ENCODE data around the gene CCSER1. TPM values are rescaled to one million over a fixed set of nuclear protein-coding genes. Genes with fewer than 3 reads are reported as not detected.
"Not testable (repeated sequence)": the region's sequence is repeated elsewhere in the genome, so short reads cannot be mapped to it uniquely, and the experiment has no call there.

Gene CCSER1
- total RNA-seq, 6 donors from 2014 or later, result 4.4 to 26.1 (median 13.8) TPM

DNA sequence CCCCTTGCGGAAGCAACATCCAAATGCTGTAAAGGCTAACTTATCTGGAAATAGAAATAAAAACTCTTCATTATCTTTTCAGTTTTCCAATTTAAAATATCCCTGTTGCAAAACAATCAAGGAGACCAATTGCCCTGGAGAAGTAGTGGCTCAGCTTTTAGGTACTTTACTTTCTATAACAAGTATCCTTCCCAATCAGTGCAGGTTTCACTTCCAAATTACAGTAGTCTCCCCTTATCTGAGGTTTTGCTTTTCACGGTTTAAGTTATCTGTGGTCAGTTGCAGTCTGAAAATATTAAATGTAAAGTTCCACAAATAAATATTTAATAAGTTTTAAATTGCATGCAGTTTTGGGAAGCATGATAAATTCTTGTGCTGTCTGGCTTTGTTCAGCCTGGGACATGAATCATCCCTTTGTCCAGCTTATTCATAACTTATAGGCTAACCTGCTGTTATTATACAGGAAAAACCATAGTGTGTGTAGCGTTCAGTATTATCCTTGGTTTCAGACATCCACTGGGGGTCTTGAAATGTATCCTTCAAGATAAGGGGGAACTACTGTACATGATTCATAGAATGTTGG lies 1203.5 kb downstream of the CCSER1 start:
- Histone ChIP-seq H3K4me1 (no peaks in the 10 kb centered on the region), H3K27me3 (no peaks in the 10 kb centered on the region), H3K27ac (no peak overlapping the region), H3K4me3 (no peak overlapping the region), H3K9me3 (peaks cover 0 to 25% (median 11%) of the 10 kb centered on the region in 4 donors), H3K36me3 (no peaks in the 10 kb centered on the region)
- TF ChIP-seq, protein P1, sequence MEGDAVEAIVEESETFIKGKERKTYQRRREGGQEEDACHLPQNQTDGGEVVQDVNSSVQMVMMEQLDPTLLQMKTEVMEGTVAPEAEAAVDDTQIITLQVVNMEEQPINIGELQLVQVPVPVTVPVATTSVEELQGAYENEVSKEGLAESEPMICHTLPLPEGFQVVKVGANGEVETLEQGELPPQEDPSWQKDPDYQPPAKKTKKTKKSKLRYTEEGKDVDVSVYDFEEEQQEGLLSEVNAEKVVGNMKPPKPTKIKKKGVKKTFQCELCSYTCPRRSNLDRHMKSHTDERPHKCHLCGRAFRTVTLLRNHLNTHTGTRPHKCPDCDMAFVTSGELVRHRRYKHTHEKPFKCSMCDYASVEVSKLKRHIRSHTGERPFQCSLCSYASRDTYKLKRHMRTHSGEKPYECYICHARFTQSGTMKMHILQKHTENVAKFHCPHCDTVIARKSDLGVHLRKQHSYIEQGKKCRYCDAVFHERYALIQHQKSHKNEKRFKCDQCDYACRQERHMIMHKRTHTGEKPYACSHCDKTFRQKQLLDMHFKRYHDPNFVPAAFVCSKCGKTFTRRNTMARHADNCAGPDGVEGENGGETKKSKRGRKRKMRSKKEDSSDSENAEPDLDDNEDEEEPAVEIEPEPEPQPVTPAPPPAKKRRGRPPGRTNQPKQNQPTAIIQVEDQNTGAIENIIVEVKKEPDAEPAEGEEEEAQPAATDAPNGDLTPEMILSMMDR (IDR thresholded peaks at IDR 0.05), result no peak
- TF ChIP-seq POLR2A (IDR thresholded peaks at IDR 0.05) (no peak), POLR2AphosphoS5 (IDR thresholded peaks at IDR 0.05) (no peak), EP300 (IDR thresholded peaks at IDR 0.05) (no peak)
- DNase-seq (no peak), ATAC-seq (ENCODE audit: low FRiP score in 2 of 2) (no peak)
- 77 to 84% methylated on average over 3 of the region's 3 CpGs for WGBS, 2 donors

DNA sequence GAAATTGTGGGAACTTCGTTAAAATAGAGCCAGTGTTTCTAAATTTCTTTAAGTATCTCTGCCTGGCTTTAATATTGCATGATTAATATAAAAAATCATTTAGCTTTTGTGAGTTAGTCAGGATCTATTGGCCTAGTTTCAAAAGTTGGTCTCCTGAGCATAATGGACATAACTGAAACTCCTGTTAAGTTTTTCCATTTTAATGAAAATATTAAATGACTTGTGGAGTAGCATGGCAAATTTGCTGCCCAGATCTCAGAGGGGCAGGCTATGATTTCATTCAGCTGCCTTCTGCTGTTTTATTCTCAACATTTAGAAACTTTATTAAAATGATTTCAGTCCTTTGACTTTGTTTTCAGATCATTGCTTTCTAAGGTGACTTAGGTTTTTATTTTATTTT lies 1213.6 kb downstream of the CCSER1 start:
- H3K27ac ChIP-seq, result no peak overlapping the region
- 82 to 85% methylated on average over 1 of the region's 1 CpG for WGBS, 2 donors

DNA sequence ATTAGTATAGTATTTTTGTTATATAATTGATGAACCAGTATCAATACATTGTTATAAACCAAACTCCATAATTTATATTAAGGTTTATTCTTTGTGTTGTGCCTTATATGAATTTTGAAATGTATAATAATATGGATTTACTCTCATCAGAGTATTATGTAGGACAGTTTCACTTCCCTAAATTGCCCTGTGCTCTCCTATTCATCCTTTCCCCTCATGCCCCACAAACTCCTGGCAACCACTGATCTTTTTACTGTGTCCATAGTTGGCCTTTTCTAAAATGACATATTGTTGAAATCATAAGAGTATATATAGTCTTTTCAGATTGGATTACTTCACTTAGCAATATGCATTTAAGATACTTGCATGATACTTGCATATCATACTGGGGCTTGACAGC lies 1218.4 kb downstream of the CCSER1 start:
- Histone ChIP-seq H3K9me3 (no peaks in the 10 kb centered on the region), H3K36me3 (no peaks in the 10 kb centered on the region), H3K27ac (no peak overlapping the region), H3K4me3 (no peak overlapping the region), H3K4me1 (no peaks in the 10 kb centered on the region), H3K27me3 (no peaks in the 10 kb centered on the region)
- TF ChIP-seq, protein P1 (IDR thresholded peaks at IDR 0.05), result no peak
- TF ChIP-seq EP300 (IDR thresholded peaks at IDR 0.05) (no peak), POLR2A (IDR thresholded peaks at IDR 0.05) (no peak), POLR2AphosphoS5 (IDR thresholded peaks at IDR 0.05) (no peak)
- no peak for ATAC-seq (ENCODE audit: low FRiP score in 2 of 2)
- no peak for DNase-seq

More for the DNA sequence above, 1213.6 kb downstream of the CCSER1 start:
- TF ChIP-seq, protein P1 (IDR thresholded peaks at IDR 0.05), result no peak
- TF ChIP-seq POLR2A (IDR thresholded peaks at IDR 0.05), result no peak
- no peak for TF ChIP-seq EP300 (IDR thresholded peaks at IDR 0.05)
- TF ChIP-seq POLR2AphosphoS5 (IDR thresholded peaks at IDR 0.05), result no peak
- Histone ChIP-seq H3K4me1 (no peaks in the 10 kb centered on the region), H3K9me3 (no peaks in the 10 kb centered on the region), H3K36me3 (no peaks in the 10 kb centered on the region), H3K4me3 (no peak overlapping the region), H3K27me3 (no peaks in the 10 kb centered on the region)
- ATAC-seq (ENCODE audit: low FRiP score in 2 of 2) (no peak), DNase-seq (no peak)

DNA sequence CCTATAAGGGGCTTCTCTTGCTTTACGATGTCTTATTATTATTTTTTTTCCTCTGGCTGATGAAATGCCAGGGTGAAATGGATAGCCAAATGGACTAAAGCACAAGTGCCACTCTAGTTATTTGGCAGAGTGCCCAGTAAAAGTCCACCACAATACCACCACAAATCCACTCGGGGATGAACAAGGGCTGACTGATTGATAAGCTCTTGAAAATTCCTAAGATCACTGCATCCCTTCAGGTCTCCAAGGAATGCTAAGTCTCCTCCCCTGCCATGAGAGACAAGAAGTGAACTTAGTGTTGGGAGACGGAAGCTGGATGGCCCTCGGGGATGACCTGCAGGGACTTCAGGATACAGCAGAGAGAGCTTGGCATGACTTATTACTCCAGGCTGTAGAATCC lies 1229.3 kb downstream of the CCSER1 start:
- not testable (repeated sequence) for DNase-seq; H3K4me1 ChIP-seq; H3K36me3 ChIP-seq; H3K4me3 ChIP-seq; H3K27me3 ChIP-seq; ATAC-seq (ENCODE audit: low FRiP score in 2 of 2); H3K9me3 ChIP-seq; H3K27ac ChIP-seq
- 75% methylated on average over 4 of the region's 4 CpGs for WGBS, 2 donors

DNA sequence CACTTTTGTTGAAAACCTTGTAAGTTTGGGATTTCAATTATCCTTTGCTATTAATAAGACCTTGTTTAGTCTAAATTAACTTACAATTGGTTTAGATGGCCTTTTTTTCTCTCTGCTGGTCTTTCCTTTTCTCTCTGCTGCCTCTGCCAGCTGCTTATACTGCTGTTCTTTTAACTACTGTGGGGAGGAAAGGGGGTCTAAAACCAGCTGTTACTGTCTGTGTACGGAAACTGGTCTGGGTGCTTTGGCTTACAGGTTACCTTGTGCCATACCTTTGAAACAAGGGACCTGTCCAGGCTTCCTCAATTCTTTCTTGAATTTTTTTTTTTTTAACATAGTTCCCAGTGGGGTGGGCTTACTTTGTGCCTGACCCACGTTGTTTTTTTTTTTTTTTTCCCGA lies 1230.8 kb downstream of the CCSER1 start:
- H3K27ac ChIP-seq; H3K4me3 ChIP-seq; DNase-seq; H3K27me3 ChIP-seq; H3K4me1 ChIP-seq; ATAC-seq (ENCODE audit: low FRiP score in 2 of 2); H3K9me3 ChIP-seq; H3K36me3 ChIP-seq: not testable (repeated sequence)
- WGBS, 2 donors, result 66 to 77% methylated on average over 3 of the region's 3 CpGs

DNA sequence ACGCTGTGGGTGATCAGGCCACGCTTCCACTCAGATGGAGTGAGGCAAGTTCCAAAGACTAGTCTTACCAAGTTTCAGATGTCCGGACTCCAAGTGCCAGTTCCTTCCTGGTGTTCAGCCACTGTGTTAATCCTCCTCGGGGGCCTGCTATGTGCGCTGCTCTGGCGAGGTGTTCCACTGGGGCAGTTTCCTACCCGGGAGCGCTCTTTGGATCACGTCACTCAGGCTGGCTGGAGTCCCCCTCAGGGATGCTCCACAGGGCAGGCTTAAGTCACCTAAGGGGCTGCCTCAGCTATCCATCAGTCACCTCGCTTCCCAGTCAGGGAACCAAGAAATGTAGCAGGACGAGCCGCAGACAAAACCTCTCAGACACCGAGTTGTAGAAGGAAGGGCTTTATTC lies 1231.4 kb downstream of the CCSER1 start:
- H3K27me3 ChIP-seq; H3K4me1 ChIP-seq; H3K4me3 ChIP-seq; H3K36me3 ChIP-seq; H3K27ac ChIP-seq; H3K9me3 ChIP-seq; ATAC-seq (ENCODE audit: low FRiP score in 2 of 2): not testable (repeated sequence)
- WGBS, 2 donors, result 84 to 93% methylated on average over 13 of the region's 13 CpGs
- DNase-seq, result peak in 1 of 2 donors; percentile 3

Data from upper lobe of left lung (tissue), 6 donors.